ENCODE results near the gene CD2. TPM values are rescaled to one million over a fixed set of nuclear protein-coding genes. Genes with fewer than 3 reads are reported as not detected.
A peak's percentile ranks its signal among the peaks of the same experiment; 100 is the strongest.

Gene CD2
- polyA plus RNA-seq, 3 donors = 0.89 to 3.6 (median 2.1) TPM

DNA sequence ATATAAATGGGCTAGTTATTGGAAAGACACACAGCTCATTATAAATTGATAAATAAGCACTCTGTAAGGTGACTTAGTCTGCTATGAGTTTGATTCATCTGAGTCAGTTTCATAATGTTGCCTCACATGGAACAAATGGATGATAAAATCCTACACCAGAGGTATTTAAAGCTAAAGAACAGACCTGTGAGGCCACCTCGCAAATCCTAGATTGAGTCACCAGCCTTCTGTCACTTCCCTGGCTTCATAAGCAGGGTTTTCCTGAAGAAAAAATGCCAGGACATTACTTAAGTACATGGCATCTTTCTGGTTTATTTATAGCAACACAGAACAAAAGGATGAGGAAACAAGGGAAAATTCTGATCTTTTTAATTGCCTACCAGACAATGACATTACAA, 18.4 kb downstream of the CD2 start:
- H3K4me3 Mint-ChIP-seq = no peak overlapping the region
- Histone ChIP-seq H3K4me1 (ENCODE audit: control insufficient read depth in 1 of 2, insufficient read depth in 2 of 2, low read length in 2 of 2) (peaks cover 24 to 29% of the 10 kb centered on the region in 2 donors), H2AFZ (ENCODE audit: insufficient read depth, low read depth, low read length, poor library complexity, severe bottlenecking) (no peak overlapping the region), H3K4me2 (replicated peaks; ENCODE audit: extremely low read depth, low read length, poor library complexity, severe bottlenecking) (no peak overlapping the region), H3K9ac (ENCODE audit: insufficient read depth, low read length, poor library complexity, severe bottlenecking) (no peak overlapping the region), H3K27me3 (ENCODE audit: control insufficient read depth in 2 of 2, insufficient read depth in 2 of 2, low read length in 2 of 2) (no peaks in the 10 kb centered on the region), H3K27ac (ENCODE audit: low read depth in 1 of 2, low read length in 2 of 2) (no peak overlapping the region), H3K9me3 (replicated peaks in 1 of 2; ENCODE audit: control insufficient read depth in 1 of 2, insufficient read depth in 1 of 2, low read length in 2 of 2) (peaks cover 0 to 11% of the 10 kb centered on the region in 2 donors), H3K36me3 (replicated peaks in 1 of 2; ENCODE audit: control insufficient read depth in 1 of 2, insufficient read depth in 2 of 2, low read length in 2 of 2) (no peaks in the 10 kb centered on the region), H3K4me3 (replicated peaks in 1 of 3; ENCODE audit: low read depth in 2 of 3, low read length in 3 of 3) (no peak overlapping the region), H3K79me2 (ENCODE audit: insufficient read depth, low read length) (no peaks in the 10 kb centered on the region), H4K20me1 (ENCODE audit: insufficient read depth, low read length) (no peaks in the 10 kb centered on the region)
- DNase-seq = no peak
- H3K27ac Mint-ChIP-seq = no peak overlapping the region
- no CpG with 5 or more reads among the region's 1 CpG for WGBS (ENCODE audit: insufficient coverage)
- peaks cover 37% of the 10 kb centered on the region for H3K4me1 Mint-ChIP-seq
- TF ChIP-seq, protein P1, sequence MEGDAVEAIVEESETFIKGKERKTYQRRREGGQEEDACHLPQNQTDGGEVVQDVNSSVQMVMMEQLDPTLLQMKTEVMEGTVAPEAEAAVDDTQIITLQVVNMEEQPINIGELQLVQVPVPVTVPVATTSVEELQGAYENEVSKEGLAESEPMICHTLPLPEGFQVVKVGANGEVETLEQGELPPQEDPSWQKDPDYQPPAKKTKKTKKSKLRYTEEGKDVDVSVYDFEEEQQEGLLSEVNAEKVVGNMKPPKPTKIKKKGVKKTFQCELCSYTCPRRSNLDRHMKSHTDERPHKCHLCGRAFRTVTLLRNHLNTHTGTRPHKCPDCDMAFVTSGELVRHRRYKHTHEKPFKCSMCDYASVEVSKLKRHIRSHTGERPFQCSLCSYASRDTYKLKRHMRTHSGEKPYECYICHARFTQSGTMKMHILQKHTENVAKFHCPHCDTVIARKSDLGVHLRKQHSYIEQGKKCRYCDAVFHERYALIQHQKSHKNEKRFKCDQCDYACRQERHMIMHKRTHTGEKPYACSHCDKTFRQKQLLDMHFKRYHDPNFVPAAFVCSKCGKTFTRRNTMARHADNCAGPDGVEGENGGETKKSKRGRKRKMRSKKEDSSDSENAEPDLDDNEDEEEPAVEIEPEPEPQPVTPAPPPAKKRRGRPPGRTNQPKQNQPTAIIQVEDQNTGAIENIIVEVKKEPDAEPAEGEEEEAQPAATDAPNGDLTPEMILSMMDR (IDR thresholded peaks at IDR 0.05) = no peak
- peaks cover 2 to 6% (median 4%) of the 10 kb centered on the region in 3 donors for H3K27me3 Mint-ChIP-seq (ENCODE audit: low read depth in 3 of 3)
- H3K9me3 Mint-ChIP-seq = peaks cover 7 to 23% (median 15%) of the 10 kb centered on the region in 7 donors
- peaks cover 0 to 10% of the 10 kb centered on the region in 2 donors for H3K36me3 Mint-ChIP-seq
- intact Hi-C loops (cut with micrococcal nuclease) = no loop called here

DNA sequence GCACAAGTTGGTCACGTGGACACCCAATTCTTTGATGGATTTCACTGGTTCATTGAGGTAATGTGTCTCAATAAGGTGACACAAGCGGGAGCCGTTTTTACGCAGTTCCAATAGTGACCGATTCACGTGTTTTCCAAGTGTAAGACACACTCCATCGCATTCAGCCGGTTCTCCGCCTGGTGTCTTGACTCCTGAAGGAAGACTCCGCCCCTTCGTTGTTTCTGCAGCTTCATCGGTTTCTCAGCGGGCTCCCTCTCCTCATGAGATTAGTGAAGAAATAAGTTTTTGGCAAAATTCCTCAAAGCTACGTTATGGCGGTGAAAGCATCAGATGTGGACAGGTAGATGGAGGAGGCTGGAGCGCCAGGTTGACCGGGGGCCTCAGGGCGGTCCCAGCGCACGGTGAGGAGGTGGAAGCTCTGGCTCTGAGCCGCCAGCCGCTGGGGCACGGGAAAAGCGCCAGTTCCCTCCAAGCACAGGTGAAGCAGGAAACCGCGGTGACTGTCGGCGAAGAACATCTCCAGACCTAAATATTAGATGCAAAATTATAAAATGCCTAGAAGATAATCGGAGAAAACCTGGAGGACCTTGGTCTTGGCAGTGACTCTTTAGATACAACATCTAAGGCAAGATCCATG, 21.0 kb downstream of the CD2 start:
- Mint-ChIP-seq H3K4me1 (peaks cover 13% of the 10 kb centered on the region), H3K4me3 (peak overlapping the region; percentile 23 to 24), H3K27ac (no peak overlapping the region), H3K36me3 (peaks cover 0 to 2% of the 10 kb centered on the region in 2 donors), H3K9me3 (peaks cover 7 to 23% (median 15%) of the 10 kb centered on the region in 7 donors), H3K27me3 (ENCODE audit: low read depth in 3 of 3) (peaks cover 3 to 7% (median 7%) of the 10 kb centered on the region in 3 donors)
- TF ChIP-seq, protein P1 (IDR thresholded peaks at IDR 0.05) = no peak
- no peak overlapping the region for H3K4me3 ChIP-seq (replicated peaks in 1 of 3; ENCODE audit: low read depth in 2 of 3, low read length in 3 of 3)
- H3K27me3 ChIP-seq (ENCODE audit: control insufficient read depth in 2 of 2, insufficient read depth in 2 of 2, low read length in 2 of 2) = no peaks in the 10 kb centered on the region
- 88% methylated on average over 26 of the region's 29 CpGs for WGBS (ENCODE audit: insufficient coverage)
- H2AFZ ChIP-seq (ENCODE audit: insufficient read depth, low read depth, low read length, poor library complexity, severe bottlenecking) = no peak overlapping the region
- H3K36me3 ChIP-seq (replicated peaks in 1 of 2; ENCODE audit: control insufficient read depth in 1 of 2, insufficient read depth in 2 of 2, low read length in 2 of 2) = no peaks in the 10 kb centered on the region
- no peak overlapping the region for H3K27ac ChIP-seq (ENCODE audit: low read depth in 1 of 2, low read length in 2 of 2)
- peaks cover 0 to 11% of the 10 kb centered on the region in 2 donors for H3K9me3 ChIP-seq (replicated peaks in 1 of 2; ENCODE audit: control insufficient read depth in 1 of 2, insufficient read depth in 1 of 2, low read length in 2 of 2)
- H3K4me2 ChIP-seq (replicated peaks; ENCODE audit: extremely low read depth, low read length, poor library complexity, severe bottlenecking) = no peak overlapping the region
- peaks cover 6 to 9% of the 10 kb centered on the region in 2 donors for H3K4me1 ChIP-seq (ENCODE audit: control insufficient read depth in 1 of 2, insufficient read depth in 2 of 2, low read length in 2 of 2)
- no peaks in the 10 kb centered on the region for H3K79me2 ChIP-seq (ENCODE audit: insufficient read depth, low read length)
- DNase-seq = no peak
- intact Hi-C loops (cut with micrococcal nuclease) = no loop called here
- no peaks in the 10 kb centered on the region for H4K20me1 ChIP-seq (ENCODE audit: insufficient read depth, low read length)
- no peak overlapping the region for H3K9ac ChIP-seq (ENCODE audit: insufficient read depth, low read length, poor library complexity, severe bottlenecking)
